Activated T-helper 1 cell treated with anti-CD3 and anti-CD28 coated beads, Interleukin-12 subunit alpha, Interleukin-12 subunit beta, Interleukin-2, Interleukin-4 antibody, amounts not matched to agents 30 ng/mL and 10 ng/mL and 1 ng/mL, durations not matched to agents 14 hours and 24 hours and 36 hours (primary cell): ENCODE measurements around the gene IL4R. TPM values are rescaled to one million over a fixed set of nuclear protein-coding genes. Genes with fewer than 3 reads are reported as not detected.

Experiments
- DNase-seq: peaks from one replicate; pipeline ENCODE4 v3.0.0; 2021; ENCODE audit warnings: low spot score
- H3K27ac Mint-ChIP-seq: one replicate; pipeline ENCODE4 v1.8.0; 2021; ENCODE audit warnings: mild to moderate bottlenecking, mixed read lengths
- H3K27me3 Mint-ChIP-seq: one replicate; pipeline ENCODE4 v1.8.0; 2022; ENCODE audit warnings: mild to moderate bottlenecking, moderate library complexity, mixed read lengths; ENCODE audit not compliant: insufficient read depth
- H3K36me3 Mint-ChIP-seq: one replicate; pipeline ENCODE4 v1.8.0; 2021; ENCODE audit warnings: low read depth, mixed read lengths
- H3K4me1 Mint-ChIP-seq: one replicate; pipeline ENCODE4 v1.8.0; 2021; ENCODE audit warnings: low read depth, mixed read lengths
- H3K4me3 Mint-ChIP-seq: one replicate; pipeline ENCODE4 v1.8.0; 2021; ENCODE audit warnings: mild to moderate bottlenecking, moderate library complexity, mixed read lengths
- H3K9me3 Mint-ChIP-seq: one replicate; pipeline ENCODE4 v1.8.0; 2021; ENCODE audit warnings: mixed read lengths
- intact Hi-C: fragments of 100-400 bp; cut with micrococcal nuclease; formaldehyde crosslinking; loops from one replicate; pipeline ENCODE4 v1.15.1; 2024
- total RNA-seq: library from RNA; stranded (reverse); gene quantifications from 2 replicates; pipeline ENCODE4 v1.2.3, GENCODE V29; 2022

Gene IL4R
- total RNA-seq, 1 donor from 2014 or later: 320 TPM

- intact Hi-C loops: no loop called here
- H3K27ac Mint-ChIP-seq: no peak overlapping the region
- peaks cover 5% of the 10 kb centered on the region for H3K27me3 Mint-ChIP-seq
- no peak for DNase-seq
- no peak overlapping the region for H3K4me3 Mint-ChIP-seq
- H3K4me1 Mint-ChIP-seq: peaks cover 40% of the 10 kb centered on the region
- H3K9me3 Mint-ChIP-seq: no peaks in the 10 kb centered on the region
- H3K36me3 Mint-ChIP-seq: no peaks in the 10 kb centered on the region
Observed at GRCh38 chr16:27293343-27293742, 20.4 kb upstream of the IL4R start.

GRCh38 chr16:27298132-27298531 is 15.6 kb upstream of the IL4R start:
- Mint-ChIP-seq H3K36me3 (peaks cover 2% of the 10 kb centered on the region), H3K27ac (no peak overlapping the region), H3K9me3 (no peaks in the 10 kb centered on the region), H3K4me3 (no peak overlapping the region), H3K4me1 (peaks cover 15% of the 10 kb centered on the region), H3K27me3 (no peaks in the 10 kb centered on the region)
- DNase-seq: no peak
- intact Hi-C loops: no loop called here

- intact Hi-C loops: no loop called here
- no peak for DNase-seq
- Mint-ChIP-seq H3K36me3 (peaks cover 8% of the 10 kb centered on the region), H3K4me3 (no peak overlapping the region), H3K27me3 (peaks cover 4% of the 10 kb centered on the region), H3K9me3 (peaks cover 6% of the 10 kb centered on the region), H3K27ac (no peak overlapping the region), H3K4me1 (peaks cover 13% of the 10 kb centered on the region)
Observed at GRCh38 chr16:27301236-27301861, 12.4 kb upstream of the IL4R start.

DNA sequence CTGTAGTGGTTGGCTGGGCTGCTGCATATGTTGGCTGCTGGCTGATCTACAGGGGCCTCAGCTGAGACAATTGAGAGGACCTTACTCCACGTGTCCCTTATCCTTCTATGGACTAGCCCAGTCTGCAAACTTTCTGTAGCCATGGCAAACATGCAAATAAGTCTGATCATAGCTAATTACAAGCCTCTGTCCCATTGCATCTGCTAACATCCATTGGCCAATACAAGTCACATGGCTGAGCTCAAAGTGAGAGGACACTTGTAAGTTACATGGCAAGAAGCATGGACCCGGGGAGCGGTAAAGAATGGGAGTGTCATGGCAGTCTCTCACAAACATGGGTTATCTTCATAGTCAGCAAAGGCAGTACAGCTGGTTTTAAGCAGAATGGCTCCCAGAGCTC is 11.6 kb upstream of the IL4R start:
- intact Hi-C loops: no loop called here
- DNase-seq: no peak
- Mint-ChIP-seq H3K4me3 (no peak overlapping the region), H3K9me3 (peaks cover 12% of the 10 kb centered on the region), H3K27me3 (peaks cover 4% of the 10 kb centered on the region), H3K36me3 (peaks cover 9% of the 10 kb centered on the region), H3K27ac (no peak overlapping the region), H3K4me1 (peaks cover 12% of the 10 kb centered on the region)

GRCh38 chr16:27303256-27304100 is 10.3 kb upstream of the IL4R start:
- peaks cover 12% of the 10 kb centered on the region for H3K4me1 Mint-ChIP-seq
- peaks cover 11% of the 10 kb centered on the region for H3K36me3 Mint-ChIP-seq
- H3K27ac Mint-ChIP-seq: no peak overlapping the region
- peaks cover 12% of the 10 kb centered on the region for H3K9me3 Mint-ChIP-seq
- peaks cover 4% of the 10 kb centered on the region for H3K27me3 Mint-ChIP-seq
- DNase-seq: no peak
- no peak overlapping the region for H3K4me3 Mint-ChIP-seq
- intact Hi-C loops: no loop called here

GRCh38 chr16:27304102-27304501 is 9.7 kb upstream of the IL4R start:
- intact Hi-C loops: no loop called here
- Mint-ChIP-seq H3K27ac (no peak overlapping the region), H3K4me3 (no peak overlapping the region), H3K36me3 (peaks cover 11% of the 10 kb centered on the region), H3K27me3 (peaks cover 6% of the 10 kb centered on the region), H3K4me1 (peaks cover 12% of the 10 kb centered on the region), H3K9me3 (peaks cover 16% of the 10 kb centered on the region)
- no peak for DNase-seq

GRCh38 chr16:27304881-27305745 is 8.7 kb upstream of the IL4R start:
- peaks cover 16% of the 10 kb centered on the region for H3K9me3 Mint-ChIP-seq
- DNase-seq: no peak
- no peak overlapping the region for H3K27ac Mint-ChIP-seq
- intact Hi-C loops: no loop called here
- H3K27me3 Mint-ChIP-seq: peaks cover 6% of the 10 kb centered on the region
- peaks cover 12% of the 10 kb centered on the region for H3K4me1 Mint-ChIP-seq
- H3K36me3 Mint-ChIP-seq: peaks cover 9% of the 10 kb centered on the region
- H3K4me3 Mint-ChIP-seq: no peak overlapping the region

GRCh38 chr16:27305839-27306442 is 7.8 kb upstream of the IL4R start:
- Mint-ChIP-seq H3K4me3 (no peak overlapping the region), H3K4me1 (peaks cover 16% of the 10 kb centered on the region), H3K36me3 (peaks cover 9% of the 10 kb centered on the region), H3K27me3 (peaks cover 6% of the 10 kb centered on the region), H3K9me3 (peaks cover 16% of the 10 kb centered on the region), H3K27ac (no peak overlapping the region)
- no peak for DNase-seq
- intact Hi-C loops: no loop called here

DNA sequence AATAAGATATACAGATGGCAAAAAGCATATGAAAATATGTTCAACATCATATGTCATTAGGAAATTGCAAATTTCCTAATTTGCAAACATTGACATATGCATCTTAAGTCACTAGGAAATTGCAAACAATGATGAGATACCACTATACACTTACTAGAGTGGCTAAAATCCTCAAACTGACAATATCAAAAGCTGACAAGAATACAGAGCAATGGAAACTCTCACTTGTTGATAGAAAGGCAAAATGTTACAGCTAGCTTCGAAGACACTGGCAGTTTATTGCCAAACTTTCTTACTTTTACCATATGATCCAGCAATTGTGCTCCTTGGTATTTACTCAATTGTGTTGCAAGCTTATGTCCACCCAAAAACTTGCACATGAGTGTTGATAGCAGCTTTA is 5.0 kb upstream of the IL4R start:
- Mint-ChIP-seq H3K27me3 (peaks cover 5% of the 10 kb centered on the region), H3K27ac (no peak overlapping the region), H3K4me1 (peaks cover 28% of the 10 kb centered on the region), H3K36me3 (peaks cover 9% of the 10 kb centered on the region), H3K4me3 (no peak overlapping the region), H3K9me3 (peaks cover 16% of the 10 kb centered on the region)
- intact Hi-C loops: no loop called here
- DNase-seq: no peak

DNA sequence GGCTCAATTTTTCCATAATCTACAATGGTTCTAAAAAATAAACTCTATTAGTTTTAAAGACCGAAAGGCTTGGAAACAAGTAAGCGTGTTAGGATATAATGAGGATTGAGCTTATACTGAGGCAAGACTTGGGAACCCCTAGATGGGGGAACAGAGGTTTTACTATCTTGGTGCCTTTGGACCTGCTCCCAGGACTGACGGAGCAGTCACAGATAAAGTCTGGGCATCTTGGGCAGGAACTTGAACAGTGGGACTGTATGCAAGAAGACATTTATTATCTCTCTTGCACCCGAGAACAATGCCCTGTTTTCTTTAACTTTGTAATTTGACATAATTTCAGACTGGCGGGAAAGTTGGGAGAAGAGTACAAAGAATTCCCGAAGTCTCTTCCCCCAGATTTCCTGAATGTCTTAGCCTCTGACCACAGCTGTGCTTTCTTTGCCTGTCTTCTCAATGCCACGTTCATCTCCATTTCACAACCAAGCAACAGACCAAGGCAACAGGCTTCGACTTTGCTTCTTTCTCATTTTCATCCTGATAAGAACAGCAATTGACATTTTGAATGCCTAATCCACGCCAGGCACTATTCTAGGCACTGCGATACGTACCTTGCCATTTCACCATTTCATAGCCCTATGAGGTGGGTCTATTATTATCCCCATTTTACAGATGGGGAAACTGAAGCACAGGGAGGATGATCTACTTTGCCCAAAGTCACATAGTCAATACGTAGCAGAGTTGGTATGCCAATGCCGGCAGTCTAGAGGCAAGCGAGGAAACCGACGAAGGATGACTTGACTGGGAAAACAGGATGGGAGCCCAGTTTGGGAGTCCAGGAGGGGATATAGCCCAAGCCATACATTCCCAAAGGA is 3.0 kb upstream of the IL4R start:
- H3K4me3 Mint-ChIP-seq: no peak overlapping the region
- H3K27me3 Mint-ChIP-seq: peaks cover 3% of the 10 kb centered on the region
- no peak overlapping the region for H3K27ac Mint-ChIP-seq
- intact Hi-C loops: no loop called here
- peaks cover 29% of the 10 kb centered on the region for H3K4me1 Mint-ChIP-seq
- DNase-seq: no peak
- peaks cover 14% of the 10 kb centered on the region for H3K9me3 Mint-ChIP-seq
- H3K36me3 Mint-ChIP-seq: peaks cover 19% of the 10 kb centered on the region

DNA sequence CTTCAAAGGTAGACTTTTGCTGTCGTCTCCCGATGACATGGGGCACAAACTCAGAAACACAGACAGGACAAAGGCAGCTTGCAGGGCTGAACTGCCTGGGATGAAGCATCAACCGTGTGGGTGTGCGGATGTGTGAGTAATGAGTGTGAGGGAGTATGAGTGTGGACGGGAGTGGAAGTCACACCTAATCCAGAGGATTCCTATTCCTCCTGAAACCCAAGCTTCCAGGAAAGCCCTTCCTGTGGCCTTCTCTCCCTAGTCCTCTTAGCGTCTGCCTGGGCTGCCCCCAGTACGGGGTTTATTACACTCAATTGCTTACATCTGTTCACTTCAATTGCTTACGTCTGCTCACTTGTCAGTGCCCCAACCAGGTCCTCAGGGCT is 2.3 kb upstream of the IL4R start:
- peaks cover 3% of the 10 kb centered on the region for H3K27me3 Mint-ChIP-seq
- no peak overlapping the region for H3K4me3 Mint-ChIP-seq
- intact Hi-C loops: no loop called here
- no peak overlapping the region for H3K27ac Mint-ChIP-seq
- no peak for DNase-seq
- H3K9me3 Mint-ChIP-seq: peaks cover 9% of the 10 kb centered on the region
- peaks cover 20% of the 10 kb centered on the region for H3K36me3 Mint-ChIP-seq
- H3K4me1 Mint-ChIP-seq: peaks cover 30% of the 10 kb centered on the region

- peaks cover 19% of the 10 kb centered on the region for H3K36me3 Mint-ChIP-seq
- H3K4me3 Mint-ChIP-seq: peak overlapping the region; percentile 44
- H3K27me3 Mint-ChIP-seq: peaks cover 3% of the 10 kb centered on the region
- no peak overlapping the region for H3K27ac Mint-ChIP-seq
- DNase-seq: no peak
- H3K9me3 Mint-ChIP-seq: peaks cover 5% of the 10 kb centered on the region
- intact Hi-C loops: no loop called here
- peaks cover 30% of the 10 kb centered on the region for H3K4me1 Mint-ChIP-seq
Observed at GRCh38 chr16:27311897-27312303, 1.9 kb upstream of the IL4R start.
